HG02798 (cell line): ENCODE measurements around the gene PEX26.
"Not testable (repeated sequence)": the region's sequence is repeated elsewhere in the genome, so short reads cannot be mapped to it uniquely, and the experiment has no call there.

Experiments used
- ATAC-seq: cut with Tn5 transposase; IDR thresholded peaks from one replicate; pipeline ENCODE4 v1.9.1; 2021; ENCODE audit warnings: mild to moderate bottlenecking; ENCODE audit not compliant: unreplicated experiment, poor library complexity

The PEX26 gene

GRCh38 chr22:18114495-18114894 lies 36.7 kb downstream of the PEX26 start:
- ATAC-seq: no peak

- ATAC-seq: no peak
Observed at GRCh38 chr22:18114976-18115652, 37.3 kb downstream of the PEX26 start.

GRCh38 chr22:18115906-18116371 lies 38.1 kb downstream of the PEX26 start:
- no peak for ATAC-seq

- no peak for ATAC-seq
Observed at GRCh38 chr22:18116634-18117033, 38.8 kb downstream of the PEX26 start.

GRCh38 chr22:18118345-18118915 lies 40.6 kb downstream of the PEX26 start:
- no peak for ATAC-seq

GRCh38 chr22:18119409-18120110 lies 41.8 kb downstream of the PEX26 start:
- no peak for ATAC-seq

GRCh38 chr22:18120857-18121256 lies 43.1 kb downstream of the PEX26 start:
- ATAC-seq: no peak

- no peak for ATAC-seq
Observed at GRCh38 chr22:18121506-18121905, 43.7 kb downstream of the PEX26 start.

GRCh38 chr22:18121954-18122554 lies 44.3 kb downstream of the PEX26 start:
- ATAC-seq: no peak

- ATAC-seq: not testable (repeated sequence)
Observed at GRCh38 chr22:18123476-18124025, 45.8 kb downstream of the PEX26 start.

- no peak for ATAC-seq
Observed at GRCh38 chr22:18126606-18127005, 48.8 kb downstream of the PEX26 start.

- no peak for ATAC-seq
Observed at GRCh38 chr22:18130018-18130417, 52.2 kb downstream of the PEX26 start.

GRCh38 chr22:18130699-18131429 lies 53.1 kb downstream of the PEX26 start:
- no peak for ATAC-seq

- ATAC-seq: no peak
Observed at GRCh38 chr22:18133452-18133851, 55.7 kb downstream of the PEX26 start.

- no peak for ATAC-seq
Observed at GRCh38 chr22:18136563-18137320, 59.0 kb downstream of the PEX26 start.

GRCh38 chr22:18141004-18141403 lies 63.2 kb downstream of the PEX26 start:
- ATAC-seq: not testable (repeated sequence)

GRCh38 chr22:18144105-18144504 lies 66.3 kb downstream of the PEX26 start:
- no peak for ATAC-seq

- no peak for ATAC-seq
Observed at GRCh38 chr22:18145676-18146388, 68.0 kb downstream of the PEX26 start.

GRCh38 chr22:18146389-18146753 lies 68.6 kb downstream of the PEX26 start:
- ATAC-seq: no peak
